Kidney epithelial cell (primary cell): ENCODE measurements around the gene CELA2A. TPM values are rescaled to one million over a fixed set of nuclear protein-coding genes. Genes with fewer than 3 reads are reported as not detected.

Source experiments
- DNase-seq: peaks from one replicate; pipeline ENCODE4 v3.0.0-alpha.2; 2010; ENCODE audit warnings: low read depth
- H3K27me3 ChIP-seq: 2 replicates; pipeline ENCODE4 v1.6.0; 2011; ENCODE audit warnings: low read length; ENCODE audit not compliant: control insufficient read depth, insufficient read depth
- H3K36me3 ChIP-seq: 2 replicates; pipeline ENCODE4 v1.5.1; 2011; ENCODE audit warnings: low read length; ENCODE audit not compliant: control insufficient read depth, insufficient read depth
- H3K4me3 ChIP-seq: 2 replicates; pipeline ENCODE4 v1.5.1; 2011; ENCODE audit warnings: low read depth, mild to moderate bottlenecking, control low read depth, low read length
- total RNA-seq: library from RNA; depleted of rRNA; stranded (reverse); fragments of >200 nt; gene quantifications from 2 replicates; pipeline ENCODE4 v1.2.3, GENCODE V29; 2015
- TF ChIP-seq, protein P1 (sequence below): IDR thresholded peaks from 2 replicates; pipeline ENCODE4 v1.5.1; 2011; ENCODE audit warnings: mild to moderate bottlenecking, moderate library complexity, low read length, control low read depth, inconsistent platforms; ENCODE audit not compliant: insufficient read depth, poor library complexity, severe bottlenecking

The CELA2A gene
- total RNA-seq, 1 donor from 2014 or later, result not detected

DNA sequence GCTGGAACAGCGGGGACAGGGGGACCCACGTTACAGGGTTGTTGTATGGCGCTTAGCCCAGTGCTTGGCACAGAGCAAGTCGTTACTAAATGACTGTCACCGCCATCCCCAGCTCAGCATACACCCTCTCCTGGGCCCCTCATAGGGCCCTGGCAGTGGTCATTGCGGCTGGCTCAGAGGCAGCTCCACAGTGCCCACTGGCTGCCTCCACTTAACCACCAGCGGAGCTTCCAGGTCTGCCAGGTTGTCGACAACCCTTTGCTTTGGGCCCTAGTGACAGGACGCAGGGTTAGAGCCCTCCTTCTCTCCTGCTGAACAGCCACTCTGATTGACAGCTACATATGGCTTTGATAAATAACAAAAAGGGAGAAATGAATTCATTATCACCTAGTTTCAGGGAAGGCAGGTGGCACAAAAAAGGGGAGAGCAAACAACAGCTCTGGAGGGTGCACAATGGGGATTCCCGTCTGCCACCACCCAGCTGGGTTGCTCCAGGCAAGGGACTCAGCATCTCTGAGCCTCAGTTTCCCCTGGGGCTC, 42.0 kb upstream of the CELA2A start:
- Histone ChIP-seq H3K36me3 (no peaks in the 10 kb centered on the region), H3K27me3 (no peaks in the 10 kb centered on the region), H3K4me3 (no peak overlapping the region)
- TF ChIP-seq, protein P1, sequence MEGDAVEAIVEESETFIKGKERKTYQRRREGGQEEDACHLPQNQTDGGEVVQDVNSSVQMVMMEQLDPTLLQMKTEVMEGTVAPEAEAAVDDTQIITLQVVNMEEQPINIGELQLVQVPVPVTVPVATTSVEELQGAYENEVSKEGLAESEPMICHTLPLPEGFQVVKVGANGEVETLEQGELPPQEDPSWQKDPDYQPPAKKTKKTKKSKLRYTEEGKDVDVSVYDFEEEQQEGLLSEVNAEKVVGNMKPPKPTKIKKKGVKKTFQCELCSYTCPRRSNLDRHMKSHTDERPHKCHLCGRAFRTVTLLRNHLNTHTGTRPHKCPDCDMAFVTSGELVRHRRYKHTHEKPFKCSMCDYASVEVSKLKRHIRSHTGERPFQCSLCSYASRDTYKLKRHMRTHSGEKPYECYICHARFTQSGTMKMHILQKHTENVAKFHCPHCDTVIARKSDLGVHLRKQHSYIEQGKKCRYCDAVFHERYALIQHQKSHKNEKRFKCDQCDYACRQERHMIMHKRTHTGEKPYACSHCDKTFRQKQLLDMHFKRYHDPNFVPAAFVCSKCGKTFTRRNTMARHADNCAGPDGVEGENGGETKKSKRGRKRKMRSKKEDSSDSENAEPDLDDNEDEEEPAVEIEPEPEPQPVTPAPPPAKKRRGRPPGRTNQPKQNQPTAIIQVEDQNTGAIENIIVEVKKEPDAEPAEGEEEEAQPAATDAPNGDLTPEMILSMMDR, result no peak
- no peak for DNase-seq

- no peaks in the 10 kb centered on the region for H3K27me3 ChIP-seq
- H3K36me3 ChIP-seq, result no peaks in the 10 kb centered on the region
- TF ChIP-seq, protein P1, result no peak
- no peak overlapping the region for H3K4me3 ChIP-seq
- no peak for DNase-seq
These were observed 39.2 kb upstream of the CELA2A start for GRCh38 chr1:15417059-15417934.

- DNase-seq, result no peak
- Histone ChIP-seq H3K4me3 (no peak overlapping the region), H3K27me3 (no peaks in the 10 kb centered on the region), H3K36me3 (no peaks in the 10 kb centered on the region)
- TF ChIP-seq, protein P1, result no peak
These were observed 37.6 kb upstream of the CELA2A start for GRCh38 chr1:15418806-15419515.

- Histone ChIP-seq H3K27me3 (no peaks in the 10 kb centered on the region), H3K4me3 (no peak overlapping the region), H3K36me3 (no peaks in the 10 kb centered on the region)
- no peak for DNase-seq
- TF ChIP-seq, protein P1, result no peak
These were observed 35.6 kb upstream of the CELA2A start for GRCh38 chr1:15420853-15421465.

GRCh38 chr1:15422871-15423270, 33.7 kb upstream of the CELA2A start:
- DNase-seq, result no peak
- TF ChIP-seq, protein P1, result no peak
- H3K36me3 ChIP-seq, result peaks cover 1% of the 10 kb centered on the region

More at GRCh38 chr1:15422871-15423270, 33.7 kb upstream of the CELA2A start:
- no peaks in the 10 kb centered on the region for H3K27me3 ChIP-seq
- H3K4me3 ChIP-seq, result no peak overlapping the region
